Heart left ventricle (tissue), 16 donors: ENCODE data around the gene KCNJ10. TPM values are rescaled to one million over a fixed set of nuclear protein-coding genes. Genes with fewer than 3 reads are reported as not detected.

Source experiments
- ATAC-seq, 4 donors: fragments of 200-7000 bp; cut with Tn5 transposase; one replicate each; pipeline ENCODE4 v1.9.1; 2020 to 2022; ENCODE audit warnings: moderate library complexity in 4 of 4, mild to moderate bottlenecking in 3 of 4, moderate number of reproducible peaks in 1 of 4
- DNase-seq, 5 donors: peaks; one replicate each; pipeline ENCODE4 v3.0.0-alpha.2; 2020
- H3K27ac ChIP-seq, 12 donors: fragments of 200-600 bp; sonication (generic) in 4 of 12; one replicate each; pipeline versions ENCODE4 v1.5.0 to v1.8.0; 2016 to 2022; ENCODE audit warnings: mild to moderate bottlenecking in 2 of 12
- H3K27me3 ChIP-seq, 9 donors: fragments of 200-600 bp; sonication (generic) in 2 of 9; one replicate each; pipeline versions ENCODE4 v1.5.1 to v1.8.0; 2016 to 2022; ENCODE audit warnings: mild to moderate bottlenecking in 3 of 9
- H3K36me3 ChIP-seq, 9 donors: fragments of 200-600 bp; sonication (generic) in 2 of 9; one replicate each; pipeline versions ENCODE4 v1.5.0 to v1.8.0; 2018 to 2022; ENCODE audit warnings: mild to moderate bottlenecking in 2 of 9
- H3K4me1 ChIP-seq, 12 donors: fragments of 200-600 bp; sonication (generic) in 4 of 12; one replicate each; pipeline versions ENCODE4 v1.5.0 to v1.8.0; 2016 to 2022; ENCODE audit warnings: mild to moderate bottlenecking in 3 of 12
- H3K4me3 ChIP-seq, 12 donors: fragments of 200-600 bp; sonication (generic) in 4 of 12; one replicate each; pipeline versions ENCODE4 v1.5.0 to v1.8.0; 2017 to 2022; ENCODE audit warnings: mild to moderate bottlenecking in 9 of 12, moderate library complexity in 4 of 12
- H3K9me3 ChIP-seq, 12 donors: fragments of 200-600 bp; sonication (generic) in 4 of 12; one replicate each; pipeline versions ENCODE4 v1.5.0 to v1.8.0; 2016 to 2022; ENCODE audit warnings: mild to moderate bottlenecking in 1 of 12
- CTCF ChIP-seq, 12 donors: fragments of 200-600 bp; sonication (generic) in 4 of 12; IDR thresholded peaks; one replicate each; pipeline versions ENCODE4 v1.5.0 to v1.8.0; 2018 to 2022; ENCODE audit warnings: antibody characterized with exemption in 12 of 12, mild to moderate bottlenecking in 5 of 12
- POLR2A ChIP-seq, 2 donors: fragments of 450-650 bp; IDR thresholded peaks; one replicate each; pipeline ENCODE4 v1.6.1; 2017; ENCODE audit warnings: antibody characterized with exemption in 2 of 2, mild to moderate bottlenecking in 2 of 2, moderate library complexity in 2 of 2
- WGBS, 4 donors: extraction: QIAGEN DNeasy Blood & Tissue Kit in 2 of 4; methylation state at CpG; one replicate each; pipeline versions ENCODE4 v1.1.5 to v1.1.7; 2013 to 2018; 5-methylcytosine and 5-hydroxymethylcytosine counted together
- intact Hi-C, 10 donors: fragments of 100-400 bp; cut with DNase I; formaldehyde crosslinking; loops; one replicate each; pipeline versions ENCODE4 v1.11.1 to v1.14.2; 2022
- polyA plus RNA-seq, 2 donors: library from polyadenylated mRNA; stranded (reverse); fragments of 200-250 nt; gene quantifications; one replicate each; pipeline ENCODE4 v1.2.3, GENCODE V29; 2013
- total RNA-seq, 9 donors: library from RNA; depleted of rRNA in 2 of 9; stranded (reverse); fragments of >200 nt in 2 of 9; fragmentation: NEBNext Ultra II Directional in 3 of 9; extraction: Animal tissue kit (Norgen Biotek cat#: 25700) in 3 of 9; gene quantifications; one replicate each; pipeline versions ENCODE4 v1.1.0 to v1.2.4, GENCODE V29; 2016 to 2023
- donor health status: ischemic (EF 13 %, LVEDD 7.1; RV severe dilation, severe dysfunction).
- donor health status: healthy with polysubstance abuse.
- donor health status: DM: no; HTN: yes; CAD: no.
- donor health status: DM: no; HTN: no; CAD: no.
- donor health status: ischemic (EF 25% LVEDD 6.9; RV normal size, moderate dysfunction).
- donor health status: ischemic (EF 25% LVEDD 5.7; RV mildly dilated, moderate dysfunction).
- donor health status: healthy.
- donor health status: DM: yes; HTN: yes; CAD: no.
- donor health status: ischemic (EF 35%, LVEDD 5.7; RV mildly dilated, moderate dysfunction).
- donor health status: nonischemic (EF 11% LVEDD 7.7; RV severe dilation, severe dysfunction).
- donor health status: DM: yes; HTN: yes; CAD: no.
- donor health status: PGD.
- donor health status: ischemic (EF 29% LVEDD 5.4; RV normal size, mild dysfunction).
- donor health status: nonischemic (EF 23%, LVEDD 6.1; RV moderate dilation, normal function).

KCNJ10 gene
- total and polyA plus RNA-seq, 11 donors = 0.08 to 1.1 (median 0.48) TPM; not detected in 8

DNA sequence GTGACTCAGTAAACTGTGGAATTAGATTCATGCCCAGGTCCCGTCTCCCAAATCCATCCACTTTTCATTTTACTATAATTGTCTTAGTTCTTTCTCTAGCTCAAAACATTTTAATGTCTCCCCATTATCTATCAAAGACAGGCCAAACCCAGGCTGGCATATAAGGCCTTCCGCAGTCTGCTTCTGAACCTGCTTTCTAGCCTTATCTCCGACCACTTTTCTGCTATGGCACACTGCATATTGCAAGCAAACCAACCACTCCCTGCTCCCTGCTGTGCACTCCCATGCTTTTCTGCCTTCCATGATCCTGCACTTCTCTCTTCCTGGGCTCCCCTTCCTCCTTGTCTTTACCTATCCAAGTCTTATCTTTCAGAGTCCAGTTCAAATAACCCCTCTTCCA, 20.9 kb downstream of the KCNJ10 start:
- no peak for ATAC-seq
- intact Hi-C loops = loop anchor here in 3 of 10 donors (5.0 kb wide), 2 partner anchors 33 to 38 kb away; partner anchors contain the start of gene KCNJ9 (in 2 of the 3)

DNA sequence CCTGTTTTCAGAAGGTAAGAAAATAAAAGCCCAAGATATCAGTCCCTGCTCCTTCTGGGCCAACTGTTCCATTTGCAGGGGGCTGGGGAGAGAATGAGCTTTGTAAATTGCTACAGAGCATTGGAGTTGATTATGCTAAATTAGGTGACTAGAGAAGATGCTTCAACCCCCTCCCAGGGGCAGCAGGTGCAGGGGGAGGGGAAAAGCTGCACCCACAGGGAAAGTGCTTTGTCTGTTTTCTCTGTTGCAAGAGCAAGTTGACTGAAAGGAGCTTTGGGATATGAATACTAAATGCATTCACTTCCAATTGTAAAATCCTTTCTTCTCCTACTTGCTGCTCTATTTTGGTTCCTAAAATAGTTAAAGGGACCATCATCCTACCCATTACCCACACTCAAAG, 21.6 kb downstream of the KCNJ10 start:
- Histone ChIP-seq H3K27ac (no peak overlapping the region), H3K4me3 (no peak overlapping the region), H3K36me3 (no peaks in the 10 kb centered on the region), H3K27me3 (peaks cover 0 to 25% (median 0%) of the 10 kb centered on the region in 9 donors), H3K4me1 (peaks cover 0 to 14% (median 8%) of the 10 kb centered on the region in 12 donors), H3K9me3 (no peaks in the 10 kb centered on the region)
- ATAC-seq = no peak
- intact Hi-C loops = loop anchor here in 3 of 10 donors (5.0 kb wide), 2 partner anchors 34 to 39 kb away; partner anchors contain the start of gene KCNJ9 (in 2 of the 3)
- DNase-seq = no peak
- no peak for TF ChIP-seq POLR2A (IDR thresholded peaks at IDR 0.05)
- TF ChIP-seq CTCF (IDR thresholded peaks at IDR 0.05) = no peak

More for the DNA sequence above, 20.9 kb downstream of the KCNJ10 start:
- H3K27ac ChIP-seq = no peak overlapping the region
- H3K36me3 ChIP-seq = no peaks in the 10 kb centered on the region
- DNase-seq = no peak
- no peaks in the 10 kb centered on the region for H3K9me3 ChIP-seq
- 80 to 90% (median 85%) methylated on average over 3 of the region's 3 CpGs for WGBS, 4 donors
- peaks cover 0 to 25% (median 0%) of the 10 kb centered on the region in 9 donors for H3K27me3 ChIP-seq
- TF ChIP-seq CTCF (IDR thresholded peaks at IDR 0.05) (no peak), POLR2A (IDR thresholded peaks at IDR 0.05) (no peak)
- no peak overlapping the region for H3K4me3 ChIP-seq
- H3K4me1 ChIP-seq = peaks cover 0 to 14% (median 8%) of the 10 kb centered on the region in 12 donors

DNA sequence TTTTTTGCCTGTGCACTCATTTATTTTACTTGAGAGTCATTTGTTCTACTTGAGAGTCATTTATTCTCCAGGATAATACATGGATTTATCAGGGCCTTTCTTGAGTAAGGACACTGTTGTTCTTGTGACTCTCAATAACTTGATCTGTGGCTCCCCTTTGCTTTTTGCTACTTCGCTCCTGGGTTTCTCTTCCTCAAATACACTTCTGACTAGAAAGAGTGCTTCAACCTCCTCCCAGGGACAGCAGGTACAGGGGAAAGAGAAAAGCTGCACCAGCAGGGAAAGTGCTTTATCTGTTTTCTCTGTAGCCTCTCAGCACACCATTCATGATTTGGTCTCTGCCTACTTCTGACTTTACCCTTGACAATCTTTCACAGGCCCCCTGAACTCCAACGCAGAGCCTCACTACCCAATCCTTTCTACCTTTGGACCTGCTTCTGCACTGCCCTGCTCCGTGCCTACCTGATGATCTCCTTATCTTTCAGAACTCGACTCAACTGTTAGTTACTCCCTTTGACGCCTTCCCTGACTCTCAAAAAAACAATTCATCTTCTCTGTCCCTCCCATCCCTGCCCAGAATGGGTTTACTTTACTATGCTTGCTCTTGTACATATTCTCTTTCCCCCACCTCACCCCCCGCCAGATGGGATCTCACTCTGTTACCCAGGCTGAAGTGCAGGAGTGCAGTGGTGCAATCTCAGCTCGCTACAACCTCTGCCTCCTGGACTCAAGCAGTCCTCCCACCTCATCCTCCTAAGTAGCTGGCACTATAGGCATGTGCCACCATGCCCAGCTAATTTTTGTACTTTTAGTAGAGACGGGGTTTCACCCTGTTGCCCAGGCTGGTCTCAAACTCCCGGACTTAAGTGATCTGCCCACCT, 22.6 kb downstream of the KCNJ10 start:
- DNase-seq (no peak), ATAC-seq (no peak)
- Histone ChIP-seq H3K4me3 (peak overlapping the region in 4 of 12 donors; percentile 0 to 22 (median 18)), H3K9me3 (no peaks in the 10 kb centered on the region), H3K36me3 (no peaks in the 10 kb centered on the region), H3K4me1 (peaks cover 0 to 14% (median 8%) of the 10 kb centered on the region in 12 donors), H3K27ac (peak overlapping the region in 1 of 12 donors; percentile 12), H3K27me3 (peaks cover 0 to 19% (median 0%) of the 10 kb centered on the region in 9 donors)
- TF ChIP-seq CTCF (IDR thresholded peaks at IDR 0.05) (no peak), POLR2A (IDR thresholded peaks at IDR 0.05) (no peak)
- 71 to 77% (median 71%) methylated on average over 9 of the region's 9 CpGs for WGBS, 4 donors
- intact Hi-C loops = loop anchor here in 4 of 10 donors (2.0 to 5.0 kb wide), 3 partner anchors 35 to 40 kb away; partner anchors contain the start of gene KCNJ9 (in 2 of the 4)
